ENCODE measurements around the gene C1orf87. TPM values are rescaled to one million over a fixed set of nuclear protein-coding genes. Genes with fewer than 3 reads are reported as not detected.

Gene C1orf87
- polyA plus RNA-seq, 10 donors = 0.25 to 0.98 (median 0.62) TPM

- no peak for DNase-seq
Measured at GRCh38 chr1:59952065-59952464, 121.5 kb downstream of the C1orf87 start.

GRCh38 chr1:59949648-59950047 is 123.9 kb downstream of the C1orf87 start:
- no peak for DNase-seq

- no peak for DNase-seq
Measured at GRCh38 chr1:59948990-59949389, 124.6 kb downstream of the C1orf87 start.

- peak; percentile 50 to 78 (median 64) for DNase-seq
Measured at GRCh38 chr1:59947047-59947938, 126.3 kb downstream of the C1orf87 start.

GRCh38 chr1:59945790-59946189 is 127.8 kb downstream of the C1orf87 start:
- no peak for DNase-seq

Other genes starting within 250 kb of the C1orf87 start
- 10 to 100 TPM; 30.5 to 95.2 (median 72.9) TPM for gene CYP2J2, start 147.0 kb downstream of the C1orf87 start, polyA plus RNA-seq (ENCODE audit: insufficient read length in 10 of 10)